C4-2B (cell line): ENCODE data around the gene ABO.

Source experiments
- H3K27ac ChIP-seq: fragments of 450-650 bp; 2 replicates; pipeline ENCODE4 v1.5.1; 2017
- ZFX ChIP-seq: fragments of 450-650 bp; IDR thresholded peaks from 2 replicates; pipeline ENCODE4 v1.6.1; 2017
- TF ChIP-seq, protein P1 (sequence below): fragments of 450-650 bp; conservative IDR thresholded peaks from 2 replicates; pipeline ENCODE4 v1.5.1; 2017; ENCODE audit warnings: mild to moderate bottlenecking

The ABO gene

GRCh38 chr9:133315997-133316396 is 41.0 kb upstream of the ABO start:
- no peak overlapping the region for H3K27ac ChIP-seq
- TF ChIP-seq, protein P1, sequence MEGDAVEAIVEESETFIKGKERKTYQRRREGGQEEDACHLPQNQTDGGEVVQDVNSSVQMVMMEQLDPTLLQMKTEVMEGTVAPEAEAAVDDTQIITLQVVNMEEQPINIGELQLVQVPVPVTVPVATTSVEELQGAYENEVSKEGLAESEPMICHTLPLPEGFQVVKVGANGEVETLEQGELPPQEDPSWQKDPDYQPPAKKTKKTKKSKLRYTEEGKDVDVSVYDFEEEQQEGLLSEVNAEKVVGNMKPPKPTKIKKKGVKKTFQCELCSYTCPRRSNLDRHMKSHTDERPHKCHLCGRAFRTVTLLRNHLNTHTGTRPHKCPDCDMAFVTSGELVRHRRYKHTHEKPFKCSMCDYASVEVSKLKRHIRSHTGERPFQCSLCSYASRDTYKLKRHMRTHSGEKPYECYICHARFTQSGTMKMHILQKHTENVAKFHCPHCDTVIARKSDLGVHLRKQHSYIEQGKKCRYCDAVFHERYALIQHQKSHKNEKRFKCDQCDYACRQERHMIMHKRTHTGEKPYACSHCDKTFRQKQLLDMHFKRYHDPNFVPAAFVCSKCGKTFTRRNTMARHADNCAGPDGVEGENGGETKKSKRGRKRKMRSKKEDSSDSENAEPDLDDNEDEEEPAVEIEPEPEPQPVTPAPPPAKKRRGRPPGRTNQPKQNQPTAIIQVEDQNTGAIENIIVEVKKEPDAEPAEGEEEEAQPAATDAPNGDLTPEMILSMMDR = no peak
- TF ChIP-seq ZFX = no peak

DNA sequence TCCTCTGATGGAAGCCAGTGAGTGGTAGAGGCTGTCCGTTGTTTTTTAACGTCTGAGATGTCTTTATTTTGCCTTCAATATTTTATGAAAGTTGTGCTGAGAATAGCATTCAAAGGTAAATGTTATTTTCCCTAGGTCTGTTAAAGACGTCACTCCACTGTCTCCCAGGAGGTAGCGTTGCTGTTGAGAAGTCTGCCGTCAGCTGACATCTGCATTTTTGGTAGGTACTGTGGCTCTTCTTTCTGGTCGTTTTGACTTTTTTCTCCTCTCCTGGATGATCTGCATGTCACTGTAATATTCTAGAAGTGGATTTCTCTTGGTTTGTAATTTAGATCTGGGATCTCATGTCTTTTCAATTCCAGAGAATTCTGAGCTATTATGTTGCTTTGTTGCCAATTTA is 34.6 kb upstream of the ABO start:
- H3K27ac ChIP-seq = no peak overlapping the region
- TF ChIP-seq ZFX = no peak
- TF ChIP-seq, protein P1 = no peak

GRCh38 chr9:133307301-133307700 is 32.3 kb upstream of the ABO start:
- no peak overlapping the region for H3K27ac ChIP-seq
- TF ChIP-seq, protein P1 = no peak
- TF ChIP-seq ZFX = no peak

- TF ChIP-seq ZFX = no peak
- TF ChIP-seq, protein P1 = no peak
- no peak overlapping the region for H3K27ac ChIP-seq
Observed at GRCh38 chr9:133306242-133307204, 31.5 kb upstream of the ABO start.

DNA sequence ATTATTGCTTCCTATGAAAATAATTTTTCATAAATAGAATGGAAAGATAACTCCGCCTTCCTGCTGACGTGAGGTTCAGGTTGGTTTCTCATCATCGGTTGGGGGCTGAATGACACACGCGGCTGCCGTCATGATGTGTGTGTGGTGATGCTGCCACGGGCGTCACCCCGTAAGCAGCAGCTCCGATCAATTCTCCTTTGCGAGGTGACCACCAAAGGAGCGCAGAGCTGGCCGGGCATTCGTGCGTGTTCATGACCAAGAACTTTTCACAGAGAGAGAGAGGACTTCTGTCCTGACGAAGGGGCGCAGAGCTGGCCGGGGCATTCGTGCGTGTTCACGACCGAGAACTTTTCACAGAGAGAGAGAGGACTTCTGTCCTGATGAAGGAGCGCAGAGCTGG is 30.7 kb upstream of the ABO start:
- TF ChIP-seq, protein P1 = no peak
- TF ChIP-seq ZFX = no peak
- no peak overlapping the region for H3K27ac ChIP-seq

DNA sequence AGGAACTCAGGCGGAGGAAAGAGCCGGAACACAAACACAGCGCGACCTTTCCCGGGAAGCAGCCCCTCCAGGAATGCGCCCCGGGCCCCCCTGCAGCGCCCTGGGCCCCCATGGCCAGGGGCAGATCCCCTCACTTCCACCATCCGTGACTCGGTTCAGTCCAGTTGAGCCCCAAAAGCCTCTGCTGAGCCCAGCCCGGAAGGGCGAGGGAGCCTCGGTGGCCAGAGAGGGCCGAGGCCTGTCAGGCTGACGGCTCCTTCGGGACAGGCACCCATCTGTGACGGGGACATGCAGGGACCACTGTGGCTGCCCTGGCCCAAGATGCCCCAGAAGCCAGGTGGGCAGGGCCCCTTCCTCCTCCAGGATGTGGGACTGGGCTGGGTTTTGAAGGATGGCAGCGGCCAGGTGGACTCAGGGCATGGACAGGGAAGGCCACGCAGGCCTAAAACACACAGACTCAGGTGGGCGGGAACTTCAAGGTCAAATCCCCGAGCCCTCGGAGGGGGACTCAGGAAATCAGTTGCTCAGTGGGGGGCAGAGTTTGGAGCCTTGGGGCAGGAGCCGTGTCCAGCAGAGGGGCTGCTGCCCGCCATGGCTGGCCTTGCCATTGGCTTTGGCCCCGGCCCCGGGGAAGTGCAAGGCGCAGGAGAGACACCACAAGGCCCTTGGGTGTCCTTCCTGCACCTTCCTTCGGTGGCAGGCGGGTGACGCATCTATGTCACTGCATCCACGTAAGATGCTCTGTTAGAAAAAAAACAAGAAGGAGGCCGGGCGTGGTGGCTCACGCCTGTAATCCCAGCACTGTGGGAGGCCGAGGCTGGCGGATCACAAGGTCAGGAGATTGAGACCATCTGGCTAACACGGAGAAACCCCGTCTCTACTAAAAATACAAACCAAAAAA is 29.7 kb upstream of the ABO start:
- H3K27ac ChIP-seq = no peak overlapping the region
- TF ChIP-seq ZFX = no peak
- TF ChIP-seq, protein P1 = no peak

DNA sequence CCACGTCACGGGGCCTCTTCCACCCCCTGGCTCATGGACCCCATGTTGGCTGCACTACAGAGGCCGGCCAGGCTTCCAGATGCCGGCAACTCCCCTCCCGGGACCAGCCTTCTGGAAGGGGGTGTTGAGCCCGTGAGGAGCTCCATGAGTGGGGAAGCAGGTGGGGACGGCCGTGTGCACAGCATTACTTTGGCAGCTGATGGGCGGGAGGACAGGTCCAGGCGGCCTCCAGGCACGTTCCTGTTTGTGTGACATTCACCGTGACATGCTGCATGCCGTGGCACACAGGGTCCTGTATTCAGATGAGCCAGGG is 29.1 kb upstream of the ABO start:
- no peak overlapping the region for H3K27ac ChIP-seq
- TF ChIP-seq ZFX = no peak
- TF ChIP-seq, protein P1 = no peak
